Pancreas (tissue), 10 donors: Measurements from ENCODE around the gene RPSA. TPM values are rescaled to one million over a fixed set of nuclear protein-coding genes. Genes with fewer than 3 reads are reported as not detected.
"Not testable (repeated sequence)": the region's sequence is repeated elsewhere in the genome, so short reads cannot be mapped to it uniquely, and the experiment has no call there.

Experiments
- ATAC-seq, 4 donors: fragments of 200-7000 bp; cut with Tn5 transposase; one replicate each; pipeline versions ENCODE4 v1.8.0 to v1.9.1; 2020; ENCODE audit warnings: mild to moderate bottlenecking in 4 of 4, moderate library complexity in 4 of 4
- DNase-seq, 6 donors: peaks; one replicate each; pipeline ENCODE4 v3.0.0-alpha.2; 2020
- FAIRE-seq: peaks from 2 replicates; lab custom pipeline; 2012; peaks lifted over from hg19 to GRCh38; lab: Jason Lieb, UNC
- H3K27ac ChIP-seq, 4 donors: fragments of 200-600 bp; sonication (generic); 1 replicate in 3 of 4; 2 replicates in 1 of 4; pipeline versions ENCODE4 v1.5.0 to v1.8.0; 2020
- H3K27me3 ChIP-seq, 4 donors: fragments of 200-600 bp; one replicate each; pipeline ENCODE4 v1.8.0; 2021
- H3K36me3 ChIP-seq, 3 donors: fragments of 200-600 bp; sonication (generic) in 1 of 3; one replicate each; pipeline versions ENCODE4 v1.5.0 to v1.8.0; 2020 to 2021
- H3K4me1 ChIP-seq, 3 donors: fragments of 200-600 bp; one replicate each; pipeline ENCODE4 v1.8.0; 2021
- H3K4me3 ChIP-seq, 4 donors: fragments of 200-600 bp; sonication (generic) in 2 of 4; one replicate each; pipeline versions ENCODE4 v1.5.0 to v1.8.0; 2020 to 2021
- H3K9me3 ChIP-seq, 4 donors: fragments of 200-600 bp; one replicate each; pipeline ENCODE4 v1.8.0; 2021
- WGBS, 2 donors: extraction: QIAGEN DNeasy Blood & Tissue Kit; methylation state at CpG; one replicate each; pipeline ENCODE4 v1.1.7; 2013; 5-methylcytosine and 5-hydroxymethylcytosine counted together
- intact Hi-C, 3 donors: fragments of 100-400 bp; cut with DNase I; formaldehyde crosslinking; loops; one replicate each; pipeline versions ENCODE4 v1.11.1 to v1.14.2; 2022
- polyA plus RNA-seq, 2 donors: library from polyadenylated mRNA; stranded (reverse); fragments of 200-250 nt; gene quantifications; one replicate each; pipeline ENCODE4 v1.2.3, GENCODE V29; 2013
- total RNA-seq, 6 donors: library from RNA; stranded (reverse); fragmentation: NEBNext Ultra II Directional in 4 of 6; extraction: Animal tissue kit (Norgen Biotek cat#: 25700) in 4 of 6; gene quantifications; one replicate each; pipeline versions ENCODE4 v1.2.1 to v1.2.4, GENCODE V29; 2021 to 2023
- TF ChIP-seq, protein P1 (sequence below), 4 donors: fragments of 200-600 bp; sonication (generic) in 3 of 4; IDR thresholded peaks; one replicate each; pipeline versions ENCODE4 v1.5.0 to v1.8.0; 2021; ENCODE audit warnings: antibody characterized with exemption in 4 of 4
- donor health status: healthy with polysubstance abuse.
- donor health status: DM: no; HTN: no; CAD: no; lungs with moderate emphysema.
- donor health status: DM: no; HTN: no; CAD: no.
- donor health status: control.
- donor health status: control.
- donor health status: Bipolar disorder and iron deficiency.
- donor health status: DM: yes; HTN: yes; CAD: no.
- donor health status: DM: no; HTN: no; CAD: no.
- donor health status: DM: no; HTN: no; CAD: no.
- donor health status: DM: yes; HTN: yes; CAD: no.

RPSA gene
- total and polyA plus RNA-seq, 8 donors = 540 to 1,016 (median 773) TPM

- H3K4me1 ChIP-seq = peaks cover 0 to 3% (median 0%) of the 10 kb centered on the region in 3 donors
- no peak overlapping the region for H3K27ac ChIP-seq
- H3K9me3 ChIP-seq = no peaks in the 10 kb centered on the region
- H3K4me3 ChIP-seq = no peak overlapping the region
- H3K36me3 ChIP-seq = no peaks in the 10 kb centered on the region
- FAIRE-seq (no peak), ATAC-seq (no peak), DNase-seq (no peak)
- WGBS, 2 donors = 61 to 68% methylated on average over 10 of the region's 10 CpGs
- intact Hi-C loops = loop anchor here in 2 of 3 donors (10.0 kb wide), 2 partner anchors 46 to 56 kb away; no protein-coding TSS in a partner anchor
- H3K27me3 ChIP-seq = no peaks in the 10 kb centered on the region
- TF ChIP-seq, protein P1, sequence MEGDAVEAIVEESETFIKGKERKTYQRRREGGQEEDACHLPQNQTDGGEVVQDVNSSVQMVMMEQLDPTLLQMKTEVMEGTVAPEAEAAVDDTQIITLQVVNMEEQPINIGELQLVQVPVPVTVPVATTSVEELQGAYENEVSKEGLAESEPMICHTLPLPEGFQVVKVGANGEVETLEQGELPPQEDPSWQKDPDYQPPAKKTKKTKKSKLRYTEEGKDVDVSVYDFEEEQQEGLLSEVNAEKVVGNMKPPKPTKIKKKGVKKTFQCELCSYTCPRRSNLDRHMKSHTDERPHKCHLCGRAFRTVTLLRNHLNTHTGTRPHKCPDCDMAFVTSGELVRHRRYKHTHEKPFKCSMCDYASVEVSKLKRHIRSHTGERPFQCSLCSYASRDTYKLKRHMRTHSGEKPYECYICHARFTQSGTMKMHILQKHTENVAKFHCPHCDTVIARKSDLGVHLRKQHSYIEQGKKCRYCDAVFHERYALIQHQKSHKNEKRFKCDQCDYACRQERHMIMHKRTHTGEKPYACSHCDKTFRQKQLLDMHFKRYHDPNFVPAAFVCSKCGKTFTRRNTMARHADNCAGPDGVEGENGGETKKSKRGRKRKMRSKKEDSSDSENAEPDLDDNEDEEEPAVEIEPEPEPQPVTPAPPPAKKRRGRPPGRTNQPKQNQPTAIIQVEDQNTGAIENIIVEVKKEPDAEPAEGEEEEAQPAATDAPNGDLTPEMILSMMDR (IDR thresholded peaks at IDR 0.05) = no peak
Observed at GRCh38 chr3:39448506-39449233, 42.1 kb downstream of the RPSA start.

DNA sequence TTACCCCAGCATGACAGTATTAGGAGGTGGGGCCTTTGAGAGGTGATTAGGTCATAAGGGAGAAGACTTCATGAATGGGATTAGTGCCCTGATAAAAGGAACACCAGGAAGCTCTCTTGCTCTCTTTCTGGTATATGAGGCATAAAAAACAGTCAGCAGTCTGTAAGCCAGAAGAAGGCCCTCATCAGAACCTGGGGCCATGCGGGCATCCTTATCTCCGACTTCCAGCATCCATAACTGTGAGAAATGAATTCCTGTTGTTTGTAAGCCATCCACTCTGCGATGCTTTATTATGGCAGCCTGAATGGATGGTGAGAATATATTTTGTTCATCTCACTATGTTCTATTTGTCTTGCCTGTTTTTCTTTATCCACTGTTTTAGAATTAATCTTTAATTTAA lies 43.3 kb downstream of the RPSA start:
- WGBS, 2 donors = 58 to 60% methylated on average over 3 of the region's 3 CpGs
- no peak for FAIRE-seq
- H3K4me1 ChIP-seq = peaks cover 0 to 3% (median 0%) of the 10 kb centered on the region in 3 donors
- H3K9me3 ChIP-seq = no peaks in the 10 kb centered on the region
- H3K36me3 ChIP-seq = no peaks in the 10 kb centered on the region
- no peaks in the 10 kb centered on the region for H3K27me3 ChIP-seq
- no peak overlapping the region for H3K27ac ChIP-seq
- no peak overlapping the region for H3K4me3 ChIP-seq
- no peak for DNase-seq
- ATAC-seq = no peak
- TF ChIP-seq, protein P1 (IDR thresholded peaks at IDR 0.05) = no peak
- intact Hi-C loops = loop anchor here in 2 of 3 donors (10.0 kb wide), 2 partner anchors 45 to 55 kb away; no protein-coding TSS in a partner anchor

GRCh38 chr3:39453134-39453533 lies 46.6 kb downstream of the RPSA start:
- H3K27me3 ChIP-seq = no peaks in the 10 kb centered on the region
- WGBS, 2 donors = 7 to 13% methylated on average over 1 of the region's 1 CpG
- DNase-seq (no peak), FAIRE-seq (no peak), ATAC-seq (peak in 2 of 4 donors; percentile 41 to 62)
- H3K4me3 ChIP-seq = no peak overlapping the region
- H3K9me3 ChIP-seq = no peaks in the 10 kb centered on the region
- peaks cover 0 to under 1% (median 0%) of the 10 kb centered on the region in 3 donors for H3K4me1 ChIP-seq
- TF ChIP-seq, protein P1 (IDR thresholded peaks at IDR 0.05) = no peak
- no peaks in the 10 kb centered on the region for H3K36me3 ChIP-seq
- H3K27ac ChIP-seq = no peak overlapping the region
- intact Hi-C loops = no loop called here

GRCh38 chr3:39453872-39454271 lies 47.4 kb downstream of the RPSA start:
- ATAC-seq, H3K4me1 ChIP-seq, intact Hi-C loops, H3K9me3 ChIP-seq, H3K36me3 ChIP-seq, FAIRE-seq, H3K27ac ChIP-seq, DNase-seq, H3K27me3 ChIP-seq, H3K4me3 ChIP-seq: not testable (repeated sequence)
- 92 to 94% methylated on average over 7 of the region's 7 CpGs for WGBS, 2 donors

DNA sequence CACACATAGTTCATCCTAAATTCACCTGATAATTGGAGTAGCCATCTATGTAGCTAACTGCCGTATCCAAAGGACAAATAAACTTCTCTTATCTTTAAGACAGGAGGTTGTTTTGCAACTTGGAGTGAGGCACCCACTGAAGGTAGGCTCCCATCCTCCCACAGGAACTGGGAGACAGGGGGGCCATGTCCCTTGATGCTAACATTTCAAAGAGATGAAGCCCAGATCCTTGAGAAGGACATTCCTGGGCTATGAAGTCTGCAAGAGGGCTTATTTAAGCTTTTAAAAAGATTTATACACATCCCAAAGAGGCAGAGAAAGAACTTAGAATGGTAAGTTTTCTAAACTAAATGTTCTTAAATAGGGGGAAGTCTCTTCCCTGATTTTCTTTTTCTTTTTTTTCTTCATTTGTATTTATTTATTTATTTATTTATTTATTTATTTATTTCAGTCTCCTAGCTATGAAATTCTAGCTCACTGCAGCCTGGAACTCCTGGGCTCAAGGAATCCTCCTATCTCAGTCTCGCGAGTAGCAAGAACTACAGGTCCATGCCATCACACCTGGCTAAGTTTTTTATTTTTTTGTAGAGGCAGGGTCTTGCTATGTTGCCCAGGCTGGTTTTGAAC lies 48.2 kb downstream of the RPSA start:
- H3K4me3 ChIP-seq = no peak overlapping the region
- H3K36me3 ChIP-seq = no peaks in the 10 kb centered on the region
- intact Hi-C loops = no loop called here
- H3K9me3 ChIP-seq = no peaks in the 10 kb centered on the region
- 47 to 52% methylated on average over 3 of the region's 3 CpGs for WGBS, 2 donors
- H3K27me3 ChIP-seq = no peaks in the 10 kb centered on the region
- ATAC-seq = no peak
- no peak for DNase-seq
- H3K27ac ChIP-seq = no peak overlapping the region
- TF ChIP-seq, protein P1 (IDR thresholded peaks at IDR 0.05) = no peak
- no peaks in the 10 kb centered on the region for H3K4me1 ChIP-seq
- no peak for FAIRE-seq
